Breast epithelium (tissue), 4 donors: ENCODE results near the gene CYFIP2. TPM values are rescaled to one million over a fixed set of nuclear protein-coding genes. Genes with fewer than 3 reads are reported as not detected.
"Not testable (repeated sequence)": the region's sequence is repeated elsewhere in the genome, so short reads cannot be mapped to it uniquely, and the experiment has no call there.

ENCODE experiments used
- DNase-seq, 2 donors: peaks; one replicate each; pipeline ENCODE4 v3.0.0-alpha.2; 2019; ENCODE audit warnings: low spot score in 2 of 2
- H3K27ac ChIP-seq, 2 donors: fragments of 200-600 bp; sonication (generic) in 1 of 2; one replicate each; pipeline ENCODE4 v1.5.1; 2016 to 2019; ENCODE audit warnings: mild to moderate bottlenecking in 1 of 2
- H3K27me3 ChIP-seq, 2 donors: fragments of 200-600 bp; sonication (generic) in 1 of 2; one replicate each; pipeline versions ENCODE4 v1.5.1 to v1.6.0; 2017 to 2019; ENCODE audit warnings: control low read depth in 1 of 2, mild to moderate bottlenecking in 1 of 2
- H3K36me3 ChIP-seq: fragments of 200-600 bp; one replicate; pipeline ENCODE4 v1.5.1; 2019
- H3K4me1 ChIP-seq, 2 donors: fragments of 200-600 bp; sonication (generic); one replicate each; pipeline ENCODE4 v1.5.1; 2016 to 2019; ENCODE audit warnings: control low read depth in 1 of 2
- H3K4me3 ChIP-seq, 3 donors: fragments of 200-600 bp; sonication (generic); 1 replicate in 2 of 3; 2 replicates in 1 of 3; pipeline ENCODE4 v1.5.1; 2016 to 2019; ENCODE audit warnings: mild to moderate bottlenecking in 3 of 3, moderate library complexity in 2 of 3
- H3K9me3 ChIP-seq, 2 donors: fragments of 200-600 bp; sonication (generic) in 1 of 2; one replicate each; pipeline ENCODE4 v1.5.1; 2016 to 2019; ENCODE audit warnings: control low read depth in 1 of 2
- CTCF ChIP-seq, 3 donors: fragments of 450-650 bp; IDR thresholded peaks; one replicate each; pipeline ENCODE4 v1.5.1; 2016 to 2017; ENCODE audit warnings: antibody characterized with exemption in 3 of 3, mild to moderate bottlenecking in 3 of 3, moderate library complexity in 3 of 3
- POLR2A ChIP-seq: fragments of 450-650 bp; IDR thresholded peaks from one replicate; pipeline ENCODE4 v1.6.1; 2016; ENCODE audit warnings: antibody characterized with exemption, mild to moderate bottlenecking, moderate library complexity
- POLR2AphosphoS5 ChIP-seq, 3 donors: sonication (generic); formaldehyde crosslinking; IDR thresholded peaks; one replicate each; pipeline ENCODE4 v1.6.1; 2017; ENCODE audit warnings: antibody characterized with exemption in 3 of 3
- intact Hi-C: fragments of 100-400 bp; cut with DNase I; formaldehyde crosslinking; loops from one replicate; pipeline ENCODE4 v1.15.1; 2023; ENCODE audit warnings: low total_unique reads
- total RNA-seq, 3 donors: library from RNA; depleted of rRNA; stranded (reverse); fragments of >200 nt; gene quantifications; one replicate each; pipeline ENCODE4 v1.1.0, GENCODE V29; 2016

CYFIP2 gene
- total RNA-seq, 3 donors from 2014 or later, result 6.2 to 15.5 (median 12.1) TPM

GRCh38 chr5:157400741-157401495, 135.0 kb downstream of the CYFIP2 start:
- DNase-seq, result no peak
- Histone ChIP-seq H3K9me3 (no peaks in the 10 kb centered on the region), H3K36me3 (no peaks in the 10 kb centered on the region), H3K27ac (no peak overlapping the region), H3K27me3 (no peaks in the 10 kb centered on the region), H3K4me3 (no peak overlapping the region), H3K4me1 (no peaks in the 10 kb centered on the region)
- intact Hi-C loops, result no loop called here
- TF ChIP-seq CTCF (IDR thresholded peaks at IDR 0.05) (no peak), POLR2AphosphoS5 (IDR thresholded peaks at IDR 0.05) (no peak), POLR2A (no peak)

- TF ChIP-seq POLR2AphosphoS5 (IDR thresholded peaks at IDR 0.05) (no peak), POLR2A (no peak), CTCF (IDR thresholded peaks at IDR 0.05) (no peak)
- no peak overlapping the region for H3K4me3 ChIP-seq
- H3K36me3 ChIP-seq, result no peaks in the 10 kb centered on the region
- DNase-seq, result no peak
- H3K27me3 ChIP-seq, result no peaks in the 10 kb centered on the region
- no peaks in the 10 kb centered on the region for H3K4me1 ChIP-seq
- intact Hi-C loops, result no loop called here
- H3K9me3 ChIP-seq, result no peaks in the 10 kb centered on the region
- H3K27ac ChIP-seq, result no peak overlapping the region
Observed at GRCh38 chr5:157415838-157416237, 149.9 kb downstream of the CYFIP2 start.

DNA sequence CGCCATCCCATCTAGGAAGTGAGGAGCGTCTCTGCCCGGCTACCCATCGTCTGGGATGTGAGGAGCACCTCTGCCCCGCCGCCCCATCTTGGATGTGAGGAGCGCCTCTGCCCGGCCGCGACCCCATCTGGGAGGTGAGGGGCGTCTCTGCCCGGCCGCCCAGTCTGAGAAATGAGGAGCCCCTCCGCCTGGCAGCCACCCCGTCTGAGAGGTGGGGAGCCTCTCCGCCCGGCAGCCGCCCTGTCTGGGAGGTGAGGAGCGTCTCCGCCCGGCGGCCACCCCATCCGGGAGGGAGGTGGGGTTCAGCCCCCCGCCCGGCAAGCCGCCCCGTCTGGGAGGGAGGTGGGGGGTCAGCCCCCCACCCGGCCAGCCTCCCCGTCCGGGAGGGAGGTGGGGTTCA, 153.6 kb downstream of the CYFIP2 start:
- H3K27ac ChIP-seq, H3K4me3 ChIP-seq, DNase-seq, H3K4me1 ChIP-seq, intact Hi-C loops, H3K27me3 ChIP-seq, H3K36me3 ChIP-seq: not testable (repeated sequence)
- peaks cover 5 to 11% of the 10 kb centered on the region in 2 donors for H3K9me3 ChIP-seq

GRCh38 chr5:157429920-157430319, 164.0 kb downstream of the CYFIP2 start:
- DNase-seq, H3K27ac ChIP-seq, H3K27me3 ChIP-seq, H3K4me1 ChIP-seq, intact Hi-C loops, H3K9me3 ChIP-seq, H3K36me3 ChIP-seq, H3K4me3 ChIP-seq: not testable (repeated sequence)

DNA sequence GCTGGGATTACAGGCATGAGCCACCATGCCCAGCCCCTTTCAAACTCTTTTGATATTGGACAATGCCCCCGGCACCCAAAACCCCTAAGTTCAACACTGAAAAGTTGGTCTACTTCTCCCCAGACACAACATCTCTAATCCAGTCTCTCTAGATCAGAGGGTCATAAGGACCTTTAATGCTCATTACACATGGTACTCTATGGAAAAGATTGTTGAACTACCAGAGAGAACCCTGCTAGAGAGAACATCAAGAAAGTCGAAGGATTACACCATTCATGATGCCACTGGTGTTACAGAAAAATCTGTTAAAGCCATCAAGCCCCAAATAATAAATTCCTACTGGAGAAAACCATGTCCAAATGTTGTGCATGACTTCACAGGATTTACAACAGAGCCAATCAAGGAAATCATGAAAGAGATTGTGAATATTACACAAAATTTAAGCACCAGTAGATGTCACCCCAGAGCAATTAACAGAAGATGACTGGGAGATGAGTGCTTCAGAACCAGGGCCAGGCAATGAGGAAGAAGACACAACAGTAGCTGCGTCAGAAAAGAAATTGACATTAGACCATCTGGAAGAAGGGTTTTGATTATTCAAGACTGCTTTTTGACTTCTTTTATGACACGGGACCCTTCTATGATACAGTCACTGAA, 165.7 kb downstream of the CYFIP2 start:
- TF ChIP-seq POLR2A (no peak), CTCF (IDR thresholded peaks at IDR 0.05) (peak in 2 of 3 donors; percentile 47 to 54)
- Histone ChIP-seq H3K4me3 (no peak overlapping the region), H3K27ac (no peak overlapping the region), H3K27me3 (no peaks in the 10 kb centered on the region), H3K4me1 (no peaks in the 10 kb centered on the region), H3K9me3 (no peaks in the 10 kb centered on the region), H3K36me3 (no peaks in the 10 kb centered on the region)
- no peak for DNase-seq
- intact Hi-C loops, result no loop called here

DNA sequence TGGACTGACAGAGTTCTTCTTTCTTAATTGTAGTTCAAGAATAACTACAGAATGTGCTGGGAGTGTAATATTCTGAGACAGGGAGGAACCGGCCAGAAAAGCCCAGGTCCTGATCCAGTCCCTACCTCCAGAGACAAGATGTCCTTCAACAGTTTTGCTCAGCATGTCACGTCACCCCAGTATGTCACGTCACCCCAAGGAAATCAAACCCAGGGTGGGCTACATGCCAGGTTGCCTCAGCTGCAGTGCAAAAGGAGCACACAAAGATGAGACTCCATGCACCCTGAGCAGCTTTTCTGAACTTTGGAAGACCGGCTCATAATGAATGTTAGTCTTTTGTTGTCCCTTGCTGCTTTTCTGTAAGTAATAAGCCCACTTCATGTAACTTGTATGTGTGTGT, 168.2 kb downstream of the CYFIP2 start:
- Histone ChIP-seq H3K9me3 (no peaks in the 10 kb centered on the region), H3K4me1 (no peaks in the 10 kb centered on the region), H3K36me3 (no peaks in the 10 kb centered on the region), H3K27ac (no peak overlapping the region), H3K27me3 (no peaks in the 10 kb centered on the region), H3K4me3 (no peak overlapping the region)
- intact Hi-C loops, result no loop called here
- TF ChIP-seq CTCF (IDR thresholded peaks at IDR 0.05) (no peak), POLR2AphosphoS5 (IDR thresholded peaks at IDR 0.05) (no peak), POLR2A (no peak)
- DNase-seq, result no peak
